ENCODE measurements around the gene PTPRCAP. TPM values are rescaled to one million over a fixed set of nuclear protein-coding genes. Genes with fewer than 3 reads are reported as not detected.
A peak's percentile ranks its signal among the peaks of the same experiment; 100 is the strongest.

Gene PTPRCAP
- total and polyA plus RNA-seq, 2 donors (not counting 1 experiment from before 2014, with no cell fraction given), result 266 to 565 TPM

DNA sequence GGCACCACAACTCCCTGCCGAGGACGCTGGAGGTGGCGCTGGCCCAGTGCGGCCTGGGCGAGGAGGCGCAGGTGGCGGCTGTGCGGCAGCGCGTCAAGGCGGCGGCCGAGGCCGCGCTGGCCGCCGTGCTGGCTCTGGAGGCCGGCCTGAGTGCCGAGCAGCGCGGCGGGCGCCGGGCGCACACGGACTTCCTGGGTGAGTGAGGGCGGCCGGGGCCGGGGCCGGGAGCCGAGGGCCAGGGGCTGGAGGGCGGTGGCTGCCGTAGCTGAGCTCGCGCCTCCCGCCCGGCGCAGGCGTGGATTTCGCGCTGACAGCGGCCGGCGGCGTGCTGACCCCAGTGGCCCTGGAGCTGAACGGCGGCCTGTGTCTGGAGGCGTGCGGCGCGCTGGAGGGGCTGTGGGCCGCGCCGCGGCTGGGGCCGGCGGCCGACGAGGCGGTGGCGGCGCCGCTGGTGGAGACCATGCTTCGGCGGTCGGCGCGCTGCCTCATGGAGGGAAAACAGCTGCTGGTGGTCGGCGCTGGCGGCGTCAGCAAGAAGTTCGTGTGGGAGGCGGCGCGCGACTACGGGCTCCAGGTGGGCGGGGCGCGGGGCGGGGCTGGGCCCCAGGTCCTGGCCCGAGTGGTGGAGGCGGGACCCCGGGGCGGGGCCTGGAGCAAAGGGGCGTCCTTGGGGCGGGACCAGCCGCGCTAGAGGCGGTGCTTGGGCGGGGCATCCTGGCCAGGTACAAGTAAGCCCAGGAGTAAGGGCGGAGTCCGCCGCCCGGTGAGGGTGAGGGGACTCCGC is 16.6 kb downstream of the PTPRCAP start:
- CTCF ChIA-PET, result interaction anchor here (0.8 to 10.4 kb wide), 12 partner anchors 7 to 50 kb away, joined by 3 to 121 read pairs (median 4); partner anchors contain the start of genes PPP1CA, PTPRCAP, RAD9A and RPS6KB2
- peak overlapping the region; percentile 68 for H3K9ac ChIP-seq (ENCODE audit: low read length)
- peak overlapping the region; percentile 95 for H3K4me2 ChIP-seq (replicated peaks; ENCODE audit: low read depth, low read length, poor library complexity, severe bottlenecking)
- Mint-ChIP-seq H3K27ac (peak overlapping the region; percentile 91), H3K9me3 (ENCODE audit: insufficient read depth) (no peaks in the 10 kb centered on the region), H3K4me1 (peaks cover 50% of the 10 kb centered on the region), H3K4me3 (peak overlapping the region; percentile 83), H3K27me3 (no peaks in the 10 kb centered on the region)
- intact Hi-C loops (cut with micrococcal nuclease), result loop anchor here (1.0 to 2.0 kb wide), 4 partner anchors 16 to 48 kb away; partner anchors contain the start of genes PTPRCAP and TMEM134
- peak overlapping the region in 4 of 5 experiments; percentile 32 to 63 (median 53) for H3K4me3 ChIP-seq (ENCODE audit: control extremely low read depth in 1 of 5, extremely low read depth in 1 of 5, insufficient read depth in 1 of 5, low read depth in 2 of 5, low read length in 4 of 5)
- H3K36me3 ChIP-seq (replicated peaks in 1 of 2; ENCODE audit: control extremely low read depth in 1 of 2, control insufficient read depth in 1 of 2, extremely low read depth in 1 of 2, insufficient read depth in 2 of 2, low read length in 1 of 2), result no peaks in the 10 kb centered on the region
- H3K27me3 ChIP-seq (replicated peaks in 1 of 4; ENCODE audit: control extremely low read depth in 1 of 4, control insufficient read depth in 3 of 4, insufficient read depth in 4 of 4, low read length in 3 of 4), result no peaks in the 10 kb centered on the region
- H3K4me1 ChIP-seq (ENCODE audit: control insufficient read depth in 2 of 2, insufficient read depth in 2 of 2, low read length in 2 of 2), result peaks cover 49 to 54% of the 10 kb centered on the region in 2 donors
- peak overlapping the region; percentile 43 to 71 for H3K27ac ChIP-seq (ENCODE audit: low read length in 2 of 2)
- TF ChIP-seq EZH2 (IDR thresholded peaks at IDR 0.05; ENCODE audit: borderline replicate concordance, insufficient read depth, low read depth, low read length, poor library complexity, severe bottlenecking), result no peak
- TF ChIP-seq, protein P1, sequence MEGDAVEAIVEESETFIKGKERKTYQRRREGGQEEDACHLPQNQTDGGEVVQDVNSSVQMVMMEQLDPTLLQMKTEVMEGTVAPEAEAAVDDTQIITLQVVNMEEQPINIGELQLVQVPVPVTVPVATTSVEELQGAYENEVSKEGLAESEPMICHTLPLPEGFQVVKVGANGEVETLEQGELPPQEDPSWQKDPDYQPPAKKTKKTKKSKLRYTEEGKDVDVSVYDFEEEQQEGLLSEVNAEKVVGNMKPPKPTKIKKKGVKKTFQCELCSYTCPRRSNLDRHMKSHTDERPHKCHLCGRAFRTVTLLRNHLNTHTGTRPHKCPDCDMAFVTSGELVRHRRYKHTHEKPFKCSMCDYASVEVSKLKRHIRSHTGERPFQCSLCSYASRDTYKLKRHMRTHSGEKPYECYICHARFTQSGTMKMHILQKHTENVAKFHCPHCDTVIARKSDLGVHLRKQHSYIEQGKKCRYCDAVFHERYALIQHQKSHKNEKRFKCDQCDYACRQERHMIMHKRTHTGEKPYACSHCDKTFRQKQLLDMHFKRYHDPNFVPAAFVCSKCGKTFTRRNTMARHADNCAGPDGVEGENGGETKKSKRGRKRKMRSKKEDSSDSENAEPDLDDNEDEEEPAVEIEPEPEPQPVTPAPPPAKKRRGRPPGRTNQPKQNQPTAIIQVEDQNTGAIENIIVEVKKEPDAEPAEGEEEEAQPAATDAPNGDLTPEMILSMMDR (IDR thresholded peaks at IDR 0.05), result no peak
- POLR2A ChIA-PET, result interaction anchor here (0.8 to 10.7 kb wide), 14 partner anchors 9 to 70 kb away, joined by 3 to 195 read pairs (median 17); partner anchors contain the start of genes PPP1CA, PTPRCAP, RAD9A and RPS6KB2
- no peaks in the 10 kb centered on the region for H3K9me3 ChIP-seq (ENCODE audit: control extremely low read depth in 1 of 3, control insufficient read depth in 2 of 3, insufficient read depth in 1 of 3, low read length in 2 of 3)
- DNase-seq (peak; percentile 98), ATAC-seq (ENCODE audit: low read depth) (peak; percentile 85)
- H3K79me2 ChIP-seq (ENCODE audit: control insufficient read depth, insufficient read depth, low read length), result peaks cover 20% of the 10 kb centered on the region
- peak overlapping the region; percentile 51 for H2AFZ ChIP-seq (ENCODE audit: insufficient read depth, low read depth, low read length, poor library complexity, severe bottlenecking)
- no peaks in the 10 kb centered on the region for H4K20me1 ChIP-seq (ENCODE audit: control insufficient read depth, insufficient read depth, low read length, poor library complexity, severe bottlenecking)
- under 1% methylated on average over 97 of the region's 97 CpGs for WGBS (ENCODE audit: insufficient coverage)
